GM18520 (cell line): Measurements from ENCODE around the gene TOP2A.

Experiments used
- ATAC-seq: cut with Tn5 transposase; IDR thresholded peaks from one replicate; pipeline ENCODE4 v1.9.1; 2021; ENCODE audit not compliant: unreplicated experiment

Gene TOP2A

GRCh38 chr17:40453881-40454612, 36.4 kb upstream of the TOP2A start:
- no peak for ATAC-seq

GRCh38 chr17:40452921-40453378, 35.3 kb upstream of the TOP2A start:
- ATAC-seq, result no peak

GRCh38 chr17:40452216-40452787, 34.6 kb upstream of the TOP2A start:
- ATAC-seq, result no peak

DNA sequence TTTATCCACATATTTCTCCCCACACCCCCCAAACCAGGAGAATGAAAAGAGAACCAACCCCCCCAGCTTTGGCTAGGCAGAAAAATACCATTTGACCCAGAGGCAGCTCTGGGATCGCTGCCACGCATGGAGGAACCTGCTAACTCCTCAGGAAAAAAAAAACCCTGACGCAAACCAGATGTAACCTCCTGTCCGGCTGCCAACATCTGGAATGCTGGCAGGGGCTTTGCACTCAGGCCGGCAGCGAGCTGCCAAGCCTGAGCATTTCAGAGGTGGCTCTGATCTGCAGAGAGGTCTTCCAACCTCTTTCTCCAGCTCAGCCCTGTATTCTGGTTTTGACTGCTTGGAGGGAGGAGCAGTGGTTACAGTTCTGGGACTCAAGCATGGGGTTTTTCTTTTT, 33.7 kb upstream of the TOP2A start:
- no peak for ATAC-seq

DNA sequence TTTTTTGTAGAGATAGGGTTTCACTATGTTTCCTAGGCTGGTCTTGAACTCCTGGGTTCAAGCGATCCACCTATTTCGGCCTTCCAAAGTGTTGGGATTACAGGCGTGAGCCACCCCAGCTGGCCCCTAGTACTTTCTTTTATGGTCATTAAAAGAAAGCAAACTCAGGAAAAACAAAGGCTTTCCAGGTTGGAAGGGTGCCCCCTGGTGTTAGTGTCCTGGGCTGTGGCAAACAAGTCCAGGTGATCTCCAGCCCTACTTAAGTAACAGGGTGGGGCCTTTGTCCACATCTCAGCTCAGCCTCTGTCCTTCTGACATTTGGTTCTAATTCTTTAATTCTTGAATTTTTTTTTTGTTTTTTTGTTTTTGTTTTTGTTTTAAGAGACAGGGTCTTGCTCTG, 32.5 kb upstream of the TOP2A start:
- no peak for ATAC-seq

- no peak for ATAC-seq
Observed at GRCh38 chr17:40448639-40449261, 31.1 kb upstream of the TOP2A start.

GRCh38 chr17:40448213-40448638, 30.5 kb upstream of the TOP2A start:
- ATAC-seq, result no peak

- no peak for ATAC-seq
Observed at GRCh38 chr17:40447806-40448205, 30.1 kb upstream of the TOP2A start.

DNA sequence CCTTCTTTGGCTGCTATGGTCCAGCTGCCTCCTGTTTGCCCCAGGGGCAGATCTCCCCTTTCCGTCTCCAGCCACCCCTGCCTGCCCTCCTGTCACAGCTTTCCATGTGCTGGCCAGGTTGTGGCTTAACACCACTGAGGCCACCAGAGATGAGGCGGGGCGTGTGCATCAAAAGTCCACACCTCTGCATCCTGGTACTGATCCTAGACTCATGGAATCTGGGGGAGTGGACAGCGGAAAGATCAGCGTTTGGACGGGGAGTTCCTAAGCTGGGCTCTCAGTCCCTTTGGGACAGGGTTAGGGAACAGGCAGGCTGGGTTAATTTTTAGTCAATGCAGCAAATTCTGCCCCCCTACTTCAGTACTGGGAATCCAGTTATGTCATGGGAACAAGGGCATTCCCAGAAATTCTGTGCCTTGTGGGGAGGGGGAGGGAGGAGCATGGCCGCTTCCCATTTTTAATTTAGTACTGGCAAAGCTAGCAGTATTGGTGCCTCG, 29.5 kb upstream of the TOP2A start:
- no peak for ATAC-seq

GRCh38 chr17:40445751-40446468, 28.2 kb upstream of the TOP2A start:
- ATAC-seq, result no peak

DNA sequence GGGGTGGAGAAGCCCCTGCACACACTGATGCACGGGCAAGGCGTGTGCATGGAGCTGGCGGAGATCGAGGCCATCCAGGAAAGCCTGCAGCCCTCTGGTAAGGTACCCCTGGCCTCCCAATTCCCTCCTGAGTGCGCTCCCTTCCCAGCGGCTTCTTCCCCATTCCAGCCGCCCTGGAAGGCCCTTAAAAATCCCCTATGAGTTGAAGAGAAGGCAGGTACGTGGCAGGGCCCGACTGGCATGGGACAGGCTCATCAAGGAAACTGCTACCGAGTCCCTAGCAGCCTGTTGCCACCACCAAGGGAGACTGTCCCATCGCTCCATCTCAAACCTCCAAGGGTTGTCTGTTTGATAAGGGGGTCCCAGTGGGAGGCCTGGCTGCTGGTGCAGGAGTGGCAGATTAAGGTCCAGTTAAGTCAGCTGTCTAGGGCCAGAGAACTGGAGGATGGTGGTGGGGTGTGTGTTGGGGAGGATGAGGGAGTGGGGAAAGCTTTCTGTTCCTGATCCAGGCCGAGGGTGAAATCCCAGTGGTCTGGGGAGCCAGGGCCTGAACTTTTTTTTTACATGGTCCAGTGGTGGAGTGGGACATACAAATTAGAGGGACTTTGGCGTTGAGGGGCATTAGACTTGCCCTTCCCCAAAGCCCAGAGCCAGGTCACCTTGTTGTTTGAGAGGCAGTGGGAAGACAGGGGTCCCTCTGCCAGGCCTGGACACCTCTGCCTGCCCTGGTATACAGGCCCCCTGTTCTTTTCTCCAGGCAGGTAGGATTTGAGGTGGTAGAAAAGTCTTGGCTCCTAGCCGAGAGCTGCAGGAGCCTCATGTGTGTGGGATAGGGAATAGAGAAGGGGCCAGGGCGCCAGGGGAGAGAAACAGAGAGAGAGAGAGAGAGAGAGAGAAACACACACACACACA, 26.5 kb upstream of the TOP2A start:
- no peak for ATAC-seq

DNA sequence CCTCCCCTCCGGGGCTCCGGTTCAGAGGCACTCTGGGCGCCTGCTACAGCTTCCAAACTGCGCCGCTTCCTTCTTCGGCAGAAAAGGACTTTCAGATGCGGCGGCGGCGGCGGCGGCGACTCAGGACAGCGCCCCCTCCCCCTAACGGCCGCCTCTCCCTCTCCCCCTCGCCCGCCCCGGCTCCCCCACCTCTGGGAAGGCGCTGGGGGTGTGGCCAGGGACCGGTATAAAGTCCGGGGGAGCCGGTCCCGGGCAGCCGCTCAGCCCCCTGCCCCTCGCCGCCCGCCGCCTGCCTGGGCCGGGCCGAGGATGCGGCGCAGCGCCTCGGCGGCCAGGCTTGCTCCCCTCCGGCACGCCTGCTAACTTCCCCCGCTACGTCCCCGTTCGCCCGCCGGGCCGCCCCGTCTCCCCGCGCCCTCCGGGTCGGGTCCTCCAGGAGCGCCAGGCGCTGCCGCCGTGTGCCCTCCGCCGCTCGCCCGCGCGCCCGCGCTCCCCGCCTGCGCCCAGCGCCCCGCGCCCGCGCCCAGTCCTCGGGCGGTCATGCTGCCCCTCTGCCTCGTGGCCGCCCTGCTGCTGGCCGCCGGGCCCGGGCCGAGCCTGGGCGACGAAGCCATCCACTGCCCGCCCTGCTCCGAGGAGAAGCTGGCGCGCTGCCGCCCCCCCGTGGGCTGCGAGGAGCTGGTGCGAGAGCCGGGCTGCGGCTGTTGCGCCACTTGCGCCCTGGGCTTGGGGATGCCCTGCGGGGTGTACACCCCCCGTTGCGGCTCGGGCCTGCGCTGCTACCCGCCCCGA, 25.7 kb upstream of the TOP2A start, which contains the start of gene IGFBP4:
Gene IGFBP4, plus strand, starts transcription at position 255 of the 792 bp plus-strand sequence. Its CDS starts 286 bp downstream, at position 541.
- ATAC-seq, result no peak

GRCh38 chr17:40442392-40443195, 24.9 kb upstream of the TOP2A start:
- no peak for ATAC-seq

DNA sequence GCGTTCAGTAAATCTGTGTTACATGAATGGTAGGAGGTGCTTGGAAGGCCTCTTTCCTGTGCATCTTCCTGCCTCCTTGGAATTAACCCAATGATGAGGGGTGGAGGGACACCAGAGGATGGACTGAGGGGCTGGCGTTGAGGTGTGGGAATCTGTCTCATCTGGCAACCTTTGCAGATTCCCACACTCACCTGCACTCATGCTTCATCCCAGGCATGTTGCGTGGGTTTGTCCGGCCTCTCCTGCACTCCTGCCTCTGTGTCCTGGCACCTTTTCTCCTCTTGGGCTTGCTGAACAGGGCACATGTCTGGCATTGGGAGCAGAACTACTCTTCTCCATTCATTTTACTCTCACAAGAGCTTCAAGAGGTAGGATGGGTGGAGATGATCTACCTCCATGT, 22.5 kb upstream of the TOP2A start:
- ATAC-seq, result no peak

DNA sequence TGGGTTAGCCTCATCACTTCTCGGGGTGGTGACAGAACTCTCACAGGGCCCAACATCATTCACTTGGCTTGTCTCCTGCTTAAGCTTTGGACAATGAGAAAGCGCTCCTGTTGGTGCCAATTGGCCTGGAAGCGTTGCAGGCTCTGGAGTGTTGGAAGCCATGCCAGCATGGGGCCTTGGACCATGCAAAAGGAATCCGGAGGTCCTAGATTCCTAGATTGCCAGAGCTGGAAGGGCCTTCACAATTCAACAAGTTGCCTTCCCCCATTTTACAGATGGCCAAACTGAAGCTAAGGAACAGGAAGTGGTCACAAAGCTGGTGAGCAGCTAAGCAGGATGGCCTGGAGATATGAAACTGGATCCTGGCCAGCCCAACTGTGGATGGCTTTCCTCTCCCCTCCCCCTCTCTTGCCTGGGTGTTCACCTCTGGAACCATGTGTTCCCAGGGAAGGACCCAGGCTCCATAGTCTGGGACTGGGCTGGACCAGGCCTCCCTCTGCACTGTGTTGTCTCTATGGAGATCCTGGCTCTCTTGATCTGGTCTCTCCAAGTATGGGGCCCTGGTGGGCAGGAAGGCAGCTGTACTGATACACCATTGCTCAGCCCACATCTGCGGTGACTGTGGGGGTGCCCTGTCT, 19.5 kb upstream of the TOP2A start:
- no peak for ATAC-seq

GRCh38 chr17:40436636-40437035, 18.9 kb upstream of the TOP2A start:
- ATAC-seq, result no peak

GRCh38 chr17:40433551-40434415, 16.1 kb upstream of the TOP2A start:
- no peak for ATAC-seq
